GM10266 (cell line): ENCODE data around the gene GPHN.
A peak's percentile ranks its signal among the peaks of the same experiment; 100 is the strongest.

Experiments used
- DNase-seq: peaks from one replicate; pipeline ENCODE4 v3.0.0; 2012; ENCODE audit errors: extremely low spot score
- CTCF ChIP-seq: IDR thresholded peaks from 2 replicates; pipeline ENCODE4 v1.5.1; 2012; ENCODE audit warnings: mild to moderate bottlenecking, low read depth; ENCODE audit not compliant: control insufficient read depth, insufficient read depth; ENCODE audit errors: missing control alignments

GPHN gene

GRCh38 chr14:66623838-66624237 lies 115.9 kb downstream of the GPHN start:
- no peak for DNase-seq
- no peak for TF ChIP-seq CTCF

GRCh38 chr14:66624336-66624937 lies 116.5 kb downstream of the GPHN start:
- DNase-seq, result peak; percentile 26
- peak; percentile 53 for TF ChIP-seq CTCF

DNA sequence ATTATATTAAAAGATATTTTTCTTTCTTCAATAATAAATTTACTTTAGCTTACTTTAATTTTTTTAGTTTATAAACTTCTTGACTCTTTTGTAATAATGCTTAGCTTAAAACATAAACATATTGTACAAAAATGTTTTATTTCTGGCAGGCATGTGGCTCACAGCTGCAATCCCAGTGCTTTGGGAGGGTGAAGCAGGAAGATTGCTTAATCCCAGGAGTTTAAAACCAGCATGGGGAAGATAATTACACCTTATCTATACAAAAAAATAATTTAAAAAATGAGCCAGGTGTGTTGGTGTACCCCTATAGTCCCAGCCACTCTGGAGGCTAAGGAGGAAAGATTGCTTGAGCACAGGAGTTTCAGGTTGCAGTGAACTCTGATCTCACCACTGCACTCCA lies 120.7 kb downstream of the GPHN start:
- TF ChIP-seq CTCF, result no peak
- no peak for DNase-seq

- no peak for DNase-seq
- no peak for TF ChIP-seq CTCF
These were observed 121.6 kb downstream of the GPHN start for GRCh38 chr14:66629499-66629898.

- no peak for TF ChIP-seq CTCF
- DNase-seq, result no peak
These were observed 126.9 kb downstream of the GPHN start for GRCh38 chr14:66634876-66635275.

DNA sequence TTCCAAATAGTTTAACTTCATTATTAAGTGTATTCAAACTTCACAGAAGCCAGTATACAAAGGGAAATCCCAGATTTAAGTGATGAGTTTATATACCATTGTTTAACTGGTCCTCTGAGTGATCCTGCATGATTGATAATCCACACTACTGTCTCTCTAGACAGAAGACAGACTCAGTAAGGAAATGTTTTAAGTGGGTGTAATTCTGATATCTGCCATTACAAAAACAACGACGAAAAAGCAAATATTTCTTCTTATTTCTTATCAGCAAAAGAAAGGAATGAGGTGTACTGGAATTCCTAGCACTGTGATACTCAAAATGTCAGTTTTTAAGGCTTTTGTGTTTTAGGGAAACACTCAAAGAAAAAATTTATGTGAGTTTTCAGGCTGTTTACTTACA lies 127.5 kb downstream of the GPHN start:
- no peak for TF ChIP-seq CTCF
- no peak for DNase-seq

- TF ChIP-seq CTCF, result no peak
- DNase-seq, result no peak
These were observed 128.3 kb downstream of the GPHN start for GRCh38 chr14:66636240-66636639.
